SK-N-MC (cell line): Measurements from ENCODE around the gene FGA.

Experiments
- EZH2 ChIP-seq: fragments of 200-600 bp; sonication (generic); IDR thresholded peaks from one replicate; pipeline ENCODE4 v1.6.1; 2017; ENCODE audit warnings: antibody characterized with exemption
- FOXP2 ChIP-seq: optimal IDR thresholded peaks from 2 replicates; pipeline ENCODE3; 2011; ENCODE audit warnings: mild to moderate bottlenecking, moderate library complexity; ENCODE audit not compliant: insufficient read depth; ENCODE audit errors: extremely low read length, control extremely low read depth
- POLR2AphosphoS5 ChIP-seq: IDR thresholded peaks from 2 replicates; pipeline ENCODE4 v1.6.1; 2012; ENCODE audit warnings: mild to moderate bottlenecking, low read depth, low read length, borderline replicate concordance

DNA sequence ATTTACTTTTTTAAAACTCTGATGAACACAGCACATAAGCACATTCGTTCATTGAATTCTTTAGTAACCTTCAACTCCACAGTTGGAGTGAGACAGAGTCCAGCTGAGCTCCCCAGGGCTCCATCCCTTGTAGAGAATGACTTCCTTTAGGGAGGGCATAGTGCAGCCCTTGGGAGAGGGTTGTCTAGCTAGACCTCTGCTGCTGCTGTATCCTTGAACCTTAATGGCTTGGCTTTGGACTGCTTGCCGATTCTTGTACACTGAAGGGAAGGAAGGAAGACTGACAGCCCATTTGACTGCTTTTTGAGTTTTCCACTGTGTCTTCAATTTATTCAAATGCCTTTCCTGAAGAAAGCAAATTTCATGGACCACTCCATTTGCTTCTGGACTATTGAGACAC, 41.3 kb upstream of the FGA start:
- TF ChIP-seq EZH2 (no peak), POLR2AphosphoS5 (no peak), FOXP2 (no peak)
